GM23338 (cell line): Measurements from ENCODE around the gene SEC16B. TPM values are rescaled to one million over a fixed set of nuclear protein-coding genes. Genes with fewer than 3 reads are reported as not detected.

Experiments
- ATAC-seq: fragments of 200-7000 bp; cut with Tn5 transposase; 3 replicates; pipeline ENCODE4 v1.9.1; 2020
- DNase-seq: peaks from one replicate; pipeline ENCODE4 v3.0.0-alpha.2; 2015; ENCODE audit warnings: low spot score
- H2AFZ ChIP-seq: fragments of 200-600 bp; sonication (generic); 2 replicates; pipeline ENCODE4 v1.8.0; 2016; ENCODE audit warnings: antibody characterized with exemption, mild to moderate bottlenecking, moderate library complexity
- H3F3A ChIP-seq: fragments of 200-600 bp; sonication (generic); replicated peaks from 2 replicates; pipeline ENCODE4 v1.8.0; 2017; ENCODE audit warnings: antibody characterized with exemption, mixed run types, low read depth
- H3K27ac ChIP-seq: fragments of 200-600 bp; sonication (generic); 2 replicates; pipeline ENCODE4 v1.6.1; 2016; ENCODE audit warnings: low read depth
- H3K27me3 ChIP-seq: fragments of 200-600 bp; sonication (generic); 2 replicates; pipeline ENCODE4 v1.8.0; 2016; ENCODE audit warnings: mild to moderate bottlenecking, mixed run types, moderate library complexity; ENCODE audit not compliant: insufficient read depth
- H3K36me3 ChIP-seq: fragments of 200-600 bp; sonication (generic); 2 replicates; pipeline ENCODE4 v1.8.0; 2016; ENCODE audit warnings: mild to moderate bottlenecking; ENCODE audit not compliant: insufficient read depth
- H3K4me1 ChIP-seq: fragments of 200-600 bp; sonication (generic); 2 replicates; pipeline ENCODE4 v1.8.0; 2016; ENCODE audit warnings: mild to moderate bottlenecking, moderate library complexity; ENCODE audit not compliant: insufficient read depth
- H3K4me2 ChIP-seq: fragments of 200-600 bp; sonication (generic); 2 replicates; pipeline ENCODE4 v1.7.1; 2017; ENCODE audit warnings: mixed run types
- H3K4me3 ChIP-seq: fragments of 200-600 bp; sonication (generic); 2 replicates; pipeline ENCODE4 v1.6.1; 2016; ENCODE audit warnings: mixed run types
- H3K79me2 ChIP-seq: fragments of 200-600 bp; sonication (generic); replicated peaks from 2 replicates; pipeline ENCODE4 v1.8.0; 2017; ENCODE audit warnings: mild to moderate bottlenecking; ENCODE audit not compliant: insufficient read depth
- H3K9me2 ChIP-seq: fragments of 200-600 bp; sonication (generic); 2 replicates; pipeline ENCODE4 v1.8.0; 2017; ENCODE audit not compliant: insufficient read depth
- H4K20me1 ChIP-seq: fragments of 200-600 bp; sonication (generic); replicated peaks from 2 replicates; pipeline ENCODE4 v1.8.0; 2017; ENCODE audit warnings: mild to moderate bottlenecking; ENCODE audit not compliant: insufficient read depth
- H3K27ac Mint-ChIP-seq: 2 replicates; pipeline ENCODE4 v1.8.0; 2020; ENCODE audit warnings: inconsistent platforms, mild to moderate bottlenecking, moderate library complexity, mixed read lengths
- H3K27me3 Mint-ChIP-seq: 3 replicates; pipeline ENCODE4 v1.8.0; 2022; ENCODE audit warnings: low read depth, mild to moderate bottlenecking, moderate library complexity, mixed read lengths, inconsistent platforms; ENCODE audit not compliant: insufficient read depth, poor library complexity
- H3K36me3 Mint-ChIP-seq: 3 replicates; pipeline ENCODE4 v1.8.0; 2021; ENCODE audit warnings: low read depth, mild to moderate bottlenecking, inconsistent platforms, moderate library complexity, mixed read lengths
- H3K4me1 Mint-ChIP-seq: 3 replicates; pipeline ENCODE4 v1.8.0; 2020; ENCODE audit warnings: mild to moderate bottlenecking, inconsistent platforms, mixed read lengths
- H3K4me3 Mint-ChIP-seq: 3 replicates; pipeline ENCODE4 v1.8.0; 2021; ENCODE audit warnings: moderate library complexity, mild to moderate bottlenecking, inconsistent platforms, mixed read lengths
- H3K9me3 Mint-ChIP-seq: 3 replicates; pipeline ENCODE4 v1.8.0; 2020; ENCODE audit warnings: moderate library complexity, mild to moderate bottlenecking, inconsistent platforms, mixed read lengths
- CREB1 ChIP-seq: fragments of 250-450 bp; sonication (Bioruptor Pico); IDR thresholded peaks from 2 replicates; pipeline ENCODE4 v1.5.0; 2020; ENCODE audit warnings: low read depth, mild to moderate bottlenecking, moderate library complexity
- NANOG ChIP-seq: IDR thresholded peaks from 2 replicates; pipeline ENCODE4 v1.6.1; 2016; ENCODE audit warnings: antibody characterized with exemption, borderline replicate concordance
- ZNF331 ChIP-seq: fragments of 250-450 bp; sonication (Bioruptor Pico); IDR thresholded peaks from 2 replicates; pipeline ENCODE4 v1.5.0; 2020; ENCODE audit warnings: low read depth, mild to moderate bottlenecking, moderate library complexity
- ZNF462 ChIP-seq: fragments of 250-450 bp; sonication (Bioruptor Pico); IDR thresholded peaks from 2 replicates; pipeline ENCODE4 v1.5.0; 2020; ENCODE audit warnings: mild to moderate bottlenecking, moderate library complexity
- polyA plus RNA-seq: library from polyadenylated mRNA; unstranded; fragments of >200 nt; fragmentation: Nextera tagmentation; extraction: Ambion mirVana; gene quantifications from 2 replicates; pipeline ENCODE4 v1.2.1, GENCODE V29; 2016
- total RNA-seq: library from RNA; depleted of rRNA; stranded (reverse); fragments of >200 nt; shearing (Covaris generic); gene quantifications from 2 replicates; pipeline ENCODE4 v1.2.3, GENCODE V29; 2014
- TF ChIP-seq, protein P1 (sequence below): IDR thresholded peaks from one replicate; pipeline ENCODE4 v1.6.1; 2018; ENCODE audit warnings: antibody characterized with exemption; ENCODE audit not compliant: unreplicated experiment
- TF ChIP-seq, protein P2 (sequence below): IDR thresholded peaks from 2 replicates; pipeline ENCODE4 v1.6.1; 2016; ENCODE audit warnings: antibody characterized with exemption
- TF ChIP-seq, protein P3 (sequence below), 2 experiments: fragments of 200-600 bp in 1 of 2; sonication (generic) in 1 of 2; conservative IDR thresholded peaks; 2 replicates each; pipeline versions ENCODE4 v1.5.1 to v1.6.1; 2016 to 2017; ENCODE audit warnings: antibody characterized with exemption in 2 of 2, low read depth in 2 of 2, mild to moderate bottlenecking in 2 of 2, moderate library complexity in 1 of 2

SEC16B gene
- total and polyA plus RNA-seq, 2 experiments from 2014 or later, result 0.29 to 1.2 TPM

- no peak for ATAC-seq
- Mint-ChIP-seq H3K27ac (no peak overlapping the region), H3K9me3 (no peaks in the 10 kb centered on the region), H3K36me3 (peaks cover 2% of the 10 kb centered on the region; the same call in 1 of the 3 replicates), H3K4me3 (no peak overlapping the region), H3K27me3 (peaks cover 2% of the 10 kb centered on the region), H3K4me1 (peaks cover 35% of the 10 kb centered on the region)
- H3K79me2 ChIP-seq, result no peaks in the 10 kb centered on the region
- no peaks in the 10 kb centered on the region; the same call in 1 of the 2 replicates for H4K20me1 ChIP-seq
- no peaks in the 10 kb centered on the region for H3K9me2 ChIP-seq
- H3K4me1 ChIP-seq, result peaks cover 32% of the 10 kb centered on the region
- TF ChIP-seq, protein P1, sequence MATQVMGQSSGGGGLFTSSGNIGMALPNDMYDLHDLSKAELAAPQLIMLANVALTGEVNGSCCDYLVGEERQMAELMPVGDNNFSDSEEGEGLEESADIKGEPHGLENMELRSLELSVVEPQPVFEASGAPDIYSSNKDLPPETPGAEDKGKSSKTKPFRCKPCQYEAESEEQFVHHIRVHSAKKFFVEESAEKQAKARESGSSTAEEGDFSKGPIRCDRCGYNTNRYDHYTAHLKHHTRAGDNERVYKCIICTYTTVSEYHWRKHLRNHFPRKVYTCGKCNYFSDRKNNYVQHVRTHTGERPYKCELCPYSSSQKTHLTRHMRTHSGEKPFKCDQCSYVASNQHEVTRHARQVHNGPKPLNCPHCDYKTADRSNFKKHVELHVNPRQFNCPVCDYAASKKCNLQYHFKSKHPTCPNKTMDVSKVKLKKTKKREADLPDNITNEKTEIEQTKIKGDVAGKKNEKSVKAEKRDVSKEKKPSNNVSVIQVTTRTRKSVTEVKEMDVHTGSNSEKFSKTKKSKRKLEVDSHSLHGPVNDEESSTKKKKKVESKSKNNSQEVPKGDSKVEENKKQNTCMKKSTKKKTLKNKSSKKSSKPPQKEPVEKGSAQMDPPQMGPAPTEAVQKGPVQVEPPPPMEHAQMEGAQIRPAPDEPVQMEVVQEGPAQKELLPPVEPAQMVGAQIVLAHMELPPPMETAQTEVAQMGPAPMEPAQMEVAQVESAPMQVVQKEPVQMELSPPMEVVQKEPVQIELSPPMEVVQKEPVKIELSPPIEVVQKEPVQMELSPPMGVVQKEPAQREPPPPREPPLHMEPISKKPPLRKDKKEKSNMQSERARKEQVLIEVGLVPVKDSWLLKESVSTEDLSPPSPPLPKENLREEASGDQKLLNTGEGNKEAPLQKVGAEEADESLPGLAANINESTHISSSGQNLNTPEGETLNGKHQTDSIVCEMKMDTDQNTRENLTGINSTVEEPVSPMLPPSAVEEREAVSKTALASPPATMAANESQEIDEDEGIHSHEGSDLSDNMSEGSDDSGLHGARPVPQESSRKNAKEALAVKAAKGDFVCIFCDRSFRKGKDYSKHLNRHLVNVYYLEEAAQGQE, result no peak
- TF ChIP-seq, protein P2, sequence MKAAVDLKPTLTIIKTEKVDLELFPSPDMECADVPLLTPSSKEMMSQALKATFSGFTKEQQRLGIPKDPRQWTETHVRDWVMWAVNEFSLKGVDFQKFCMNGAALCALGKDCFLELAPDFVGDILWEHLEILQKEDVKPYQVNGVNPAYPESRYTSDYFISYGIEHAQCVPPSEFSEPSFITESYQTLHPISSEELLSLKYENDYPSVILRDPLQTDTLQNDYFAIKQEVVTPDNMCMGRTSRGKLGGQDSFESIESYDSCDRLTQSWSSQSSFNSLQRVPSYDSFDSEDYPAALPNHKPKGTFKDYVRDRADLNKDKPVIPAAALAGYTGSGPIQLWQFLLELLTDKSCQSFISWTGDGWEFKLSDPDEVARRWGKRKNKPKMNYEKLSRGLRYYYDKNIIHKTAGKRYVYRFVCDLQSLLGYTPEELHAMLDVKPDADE, result no peak
- no peak for TF ChIP-seq CREB1 (CRISPR knock-in tag)
- no peak overlapping the region for H3K27ac ChIP-seq
- H3K27me3 ChIP-seq, result no peaks in the 10 kb centered on the region
- 0 out of 2 replicates have a peak overlapping the region, but pooled peaks have one; percentile 50 for H3K4me2 ChIP-seq
- no peak overlapping the region for H3K4me3 ChIP-seq
- peak; percentile 16 for DNase-seq
- no peaks in the 10 kb centered on the region for H3F3A ChIP-seq
- no peak overlapping the region for H2AFZ ChIP-seq
- H3K36me3 ChIP-seq, result no peaks in the 10 kb centered on the region
Observed at GRCh38 chr1:178011465-178011828, 41.6 kb upstream of the SEC16B start.

GRCh38 chr1:178010674-178011464 lies 41.0 kb upstream of the SEC16B start:
- H3F3A ChIP-seq, result no peaks in the 10 kb centered on the region
- peak overlapping the region; percentile 2; the same call in 1 of the 2 replicates for H3K4me3 ChIP-seq
- ATAC-seq, result no peak
- no peak overlapping the region for H2AFZ ChIP-seq
- 0 out of 2 replicates have a peak, but pooled peaks cover 3% of the 10 kb centered on the region for H3K9me2 ChIP-seq
- H3K4me2 ChIP-seq, result peak overlapping the region; percentile 50
- H3K36me3 Mint-ChIP-seq, result no peaks in the 10 kb centered on the region
- H3K79me2 ChIP-seq, result no peaks in the 10 kb centered on the region
- H3K27me3 ChIP-seq, result no peaks in the 10 kb centered on the region
- peaks cover 32% of the 10 kb centered on the region for H3K4me1 ChIP-seq
- H3K4me1 Mint-ChIP-seq, result peaks cover 35% of the 10 kb centered on the region
- no peaks in the 10 kb centered on the region for H3K9me3 Mint-ChIP-seq
- H4K20me1 ChIP-seq, result no peaks in the 10 kb centered on the region; the same call in 1 of the 2 replicates
- no peaks in the 10 kb centered on the region for H3K36me3 ChIP-seq
- H3K27me3 Mint-ChIP-seq, result peaks cover 2% of the 10 kb centered on the region
- no peak overlapping the region for H3K27ac ChIP-seq
- no peak overlapping the region for H3K27ac Mint-ChIP-seq
- no peak overlapping the region for H3K4me3 Mint-ChIP-seq
- DNase-seq, result no peak
- TF ChIP-seq, protein P3, sequence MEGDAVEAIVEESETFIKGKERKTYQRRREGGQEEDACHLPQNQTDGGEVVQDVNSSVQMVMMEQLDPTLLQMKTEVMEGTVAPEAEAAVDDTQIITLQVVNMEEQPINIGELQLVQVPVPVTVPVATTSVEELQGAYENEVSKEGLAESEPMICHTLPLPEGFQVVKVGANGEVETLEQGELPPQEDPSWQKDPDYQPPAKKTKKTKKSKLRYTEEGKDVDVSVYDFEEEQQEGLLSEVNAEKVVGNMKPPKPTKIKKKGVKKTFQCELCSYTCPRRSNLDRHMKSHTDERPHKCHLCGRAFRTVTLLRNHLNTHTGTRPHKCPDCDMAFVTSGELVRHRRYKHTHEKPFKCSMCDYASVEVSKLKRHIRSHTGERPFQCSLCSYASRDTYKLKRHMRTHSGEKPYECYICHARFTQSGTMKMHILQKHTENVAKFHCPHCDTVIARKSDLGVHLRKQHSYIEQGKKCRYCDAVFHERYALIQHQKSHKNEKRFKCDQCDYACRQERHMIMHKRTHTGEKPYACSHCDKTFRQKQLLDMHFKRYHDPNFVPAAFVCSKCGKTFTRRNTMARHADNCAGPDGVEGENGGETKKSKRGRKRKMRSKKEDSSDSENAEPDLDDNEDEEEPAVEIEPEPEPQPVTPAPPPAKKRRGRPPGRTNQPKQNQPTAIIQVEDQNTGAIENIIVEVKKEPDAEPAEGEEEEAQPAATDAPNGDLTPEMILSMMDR (conservative IDR thresholded peaks at IDR 0.05; ENCODE audit: low read depth in 2 of 2), result no peak
- no peak for TF ChIP-seq ZNF462 (CRISPR knock-in tag)
- no peak for TF ChIP-seq ZNF331 (CRISPR knock-in tag)
- no peak; the same call in 1 of the 2 replicates for TF ChIP-seq NANOG
